Activated naive CD8-positive, alpha-beta T cell treated with anti-CD3 and anti-CD28 coated beads for 36 hours (primary cell): ENCODE measurements around the gene CCNJL. TPM values are rescaled to one million over a fixed set of nuclear protein-coding genes. Genes with fewer than 3 reads are reported as not detected.

Experiments used
- DNase-seq: peaks from one replicate; pipeline ENCODE4 v3.0.0; 2021
- H3K27ac Mint-ChIP-seq: one replicate; pipeline ENCODE4 v1.8.0; 2022; ENCODE audit warnings: mild to moderate bottlenecking, moderate library complexity, mixed read lengths
- H3K27me3 Mint-ChIP-seq: one replicate; pipeline ENCODE4 v1.8.0; 2022; ENCODE audit warnings: mild to moderate bottlenecking, mixed read lengths
- H3K36me3 Mint-ChIP-seq: one replicate; pipeline ENCODE4 v1.8.0; 2021; ENCODE audit warnings: mild to moderate bottlenecking, mixed read lengths
- H3K4me1 Mint-ChIP-seq: one replicate; pipeline ENCODE4 v1.8.0; 2021; ENCODE audit warnings: mixed read lengths
- H3K4me3 Mint-ChIP-seq: one replicate; pipeline ENCODE4 v1.8.0; 2022; ENCODE audit warnings: mild to moderate bottlenecking, moderate library complexity, mixed read lengths
- H3K9me3 Mint-ChIP-seq: one replicate; pipeline ENCODE4 v1.8.0; 2022; ENCODE audit warnings: mixed read lengths
- total RNA-seq, 2 experiments: library from RNA; stranded (reverse); gene quantifications; one replicate each; pipeline ENCODE4 v1.2.3, GENCODE V29; 2021

The CCNJL gene
- total RNA-seq, 2 experiments from 2014 or later = not detected

GRCh38 chr5:160289721-160290120 is 22.6 kb downstream of the CCNJL start:
- Mint-ChIP-seq H3K27me3 (no peaks in the 10 kb centered on the region), H3K4me1 (no peaks in the 10 kb centered on the region), H3K9me3 (no peaks in the 10 kb centered on the region), H3K27ac (no peak overlapping the region), H3K4me3 (no peak overlapping the region), H3K36me3 (no peaks in the 10 kb centered on the region)
- DNase-seq = no peak

DNA sequence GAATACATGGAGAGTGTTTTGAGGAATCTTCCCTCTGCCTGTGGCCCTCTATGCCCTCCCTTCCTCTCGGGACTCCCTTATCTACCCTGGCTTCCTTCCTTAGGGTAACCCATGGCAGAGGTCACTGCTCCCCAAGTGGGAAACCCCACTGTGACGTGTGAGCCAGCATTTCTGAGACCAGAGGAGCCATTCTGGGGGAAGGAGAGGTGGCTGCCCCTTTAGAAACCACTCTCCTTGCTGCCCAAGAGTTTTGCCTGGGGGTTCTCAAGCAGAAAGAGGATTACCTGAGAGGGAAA is 23.1 kb downstream of the CCNJL start:
- Mint-ChIP-seq H3K9me3 (no peaks in the 10 kb centered on the region), H3K36me3 (no peaks in the 10 kb centered on the region), H3K27me3 (no peaks in the 10 kb centered on the region), H3K4me3 (no peak overlapping the region), H3K4me1 (no peaks in the 10 kb centered on the region), H3K27ac (no peak overlapping the region)
- DNase-seq = no peak

- no peak overlapping the region for H3K27ac Mint-ChIP-seq
- H3K36me3 Mint-ChIP-seq = no peaks in the 10 kb centered on the region
- DNase-seq = no peak
- H3K9me3 Mint-ChIP-seq = no peaks in the 10 kb centered on the region
- no peak overlapping the region for H3K4me3 Mint-ChIP-seq
- no peaks in the 10 kb centered on the region for H3K4me1 Mint-ChIP-seq
- no peaks in the 10 kb centered on the region for H3K27me3 Mint-ChIP-seq
Observed at GRCh38 chr5:160287378-160288051, 24.8 kb downstream of the CCNJL start.

DNA sequence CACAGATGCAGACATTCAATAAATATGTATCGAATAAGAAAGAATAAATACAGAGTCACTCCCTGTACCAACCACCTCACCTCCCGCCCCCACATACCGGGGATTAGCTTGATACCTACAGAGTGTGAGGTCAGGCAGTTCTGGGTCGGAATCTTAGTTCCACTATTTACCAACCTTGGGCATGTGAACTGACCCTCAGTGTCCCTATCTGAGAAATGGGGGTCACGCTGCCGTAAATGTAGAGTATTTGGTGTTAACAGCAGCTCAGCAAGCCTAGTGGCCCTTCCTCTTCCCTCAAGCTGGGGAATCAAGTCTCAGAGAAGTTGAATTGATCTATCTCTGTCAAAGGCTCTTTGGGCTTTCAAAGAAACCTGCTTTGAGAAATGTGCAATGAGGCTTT is 25.4 kb downstream of the CCNJL start:
- Mint-ChIP-seq H3K9me3 (no peaks in the 10 kb centered on the region), H3K4me3 (no peak overlapping the region), H3K4me1 (no peaks in the 10 kb centered on the region), H3K27ac (no peak overlapping the region), H3K27me3 (no peaks in the 10 kb centered on the region), H3K36me3 (no peaks in the 10 kb centered on the region)
- DNase-seq = no peak

DNA sequence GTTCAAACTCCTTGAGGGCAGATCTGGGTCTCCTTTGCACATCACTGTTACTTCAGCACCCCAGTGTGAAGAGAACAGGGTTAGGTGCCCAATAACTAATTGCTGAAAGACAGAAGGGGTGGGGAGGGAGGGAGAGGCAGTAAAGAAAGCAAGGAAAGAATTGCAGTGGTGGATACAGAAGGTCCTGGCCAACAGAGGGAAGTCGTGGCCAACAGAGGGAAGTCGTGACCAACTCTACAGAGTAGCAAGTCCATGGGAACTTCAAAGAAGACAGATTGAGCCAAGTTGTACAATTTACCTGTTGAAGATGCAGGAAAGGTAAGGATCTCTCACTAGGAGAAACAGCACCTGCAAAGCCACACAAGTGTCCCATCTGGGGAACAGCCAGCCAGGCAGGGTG is 27.0 kb downstream of the CCNJL start:
- Mint-ChIP-seq H3K27ac (no peak overlapping the region), H3K27me3 (no peaks in the 10 kb centered on the region)

GRCh38 chr5:160284291-160284873 is 28.0 kb downstream of the CCNJL start:
- Mint-ChIP-seq H3K9me3 (no peaks in the 10 kb centered on the region), H3K27ac (no peak overlapping the region), H3K36me3 (no peaks in the 10 kb centered on the region), H3K4me3 (no peak overlapping the region), H3K4me1 (no peaks in the 10 kb centered on the region), H3K27me3 (no peaks in the 10 kb centered on the region)
- no peak for DNase-seq

More for the DNA sequence above, 27.0 kb downstream of the CCNJL start:
- no peaks in the 10 kb centered on the region for H3K36me3 Mint-ChIP-seq
- H3K4me3 Mint-ChIP-seq = no peak overlapping the region
- H3K4me1 Mint-ChIP-seq = no peaks in the 10 kb centered on the region
- H3K9me3 Mint-ChIP-seq = no peaks in the 10 kb centered on the region
- no peak for DNase-seq

- H3K4me1 Mint-ChIP-seq = no peaks in the 10 kb centered on the region
- no peaks in the 10 kb centered on the region for H3K27me3 Mint-ChIP-seq
- H3K9me3 Mint-ChIP-seq = no peaks in the 10 kb centered on the region
- no peaks in the 10 kb centered on the region for H3K36me3 Mint-ChIP-seq
- H3K4me3 Mint-ChIP-seq = no peak overlapping the region
- no peak overlapping the region for H3K27ac Mint-ChIP-seq
- no peak for DNase-seq
Observed at GRCh38 chr5:160281275-160281674, 31.1 kb downstream of the CCNJL start.

GRCh38 chr5:160280384-160281095 is 31.8 kb downstream of the CCNJL start:
- no peak for DNase-seq
- Mint-ChIP-seq H3K36me3 (no peaks in the 10 kb centered on the region), H3K27ac (no peak overlapping the region), H3K9me3 (no peaks in the 10 kb centered on the region), H3K4me1 (no peaks in the 10 kb centered on the region), H3K27me3 (no peaks in the 10 kb centered on the region), H3K4me3 (no peak overlapping the region)

DNA sequence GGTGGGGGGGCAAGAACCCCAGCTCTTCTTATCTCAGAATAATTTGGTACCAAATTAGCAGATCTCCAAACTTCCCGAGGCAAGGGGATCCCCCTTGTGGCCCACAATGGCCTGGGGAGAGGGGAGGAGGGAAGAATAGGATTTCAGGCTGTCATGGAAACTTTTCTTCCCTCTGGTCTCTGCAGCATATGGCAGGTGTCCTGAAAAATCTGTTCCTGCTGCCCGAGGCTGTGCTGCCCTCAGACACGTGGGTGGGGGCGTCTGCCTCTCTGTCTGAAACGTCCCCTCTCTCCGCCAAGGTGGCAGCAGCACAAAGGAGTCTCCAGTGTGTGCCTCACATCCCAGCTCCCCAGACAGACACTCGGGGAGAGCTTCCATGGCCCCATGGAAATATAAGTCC is 34.0 kb downstream of the CCNJL start:
- Mint-ChIP-seq H3K27me3 (no peaks in the 10 kb centered on the region), H3K4me1 (peaks cover 3% of the 10 kb centered on the region), H3K4me3 (no peak overlapping the region), H3K9me3 (no peaks in the 10 kb centered on the region), H3K27ac (no peak overlapping the region), H3K36me3 (no peaks in the 10 kb centered on the region)
- DNase-seq = no peak

GRCh38 chr5:160274483-160274931 is 37.9 kb downstream of the CCNJL start:
- no peaks in the 10 kb centered on the region for H3K27me3 Mint-ChIP-seq
- DNase-seq = no peak
- no peak overlapping the region for H3K27ac Mint-ChIP-seq
- H3K9me3 Mint-ChIP-seq = no peaks in the 10 kb centered on the region
- no peak overlapping the region for H3K4me3 Mint-ChIP-seq
- H3K4me1 Mint-ChIP-seq = peaks cover 7% of the 10 kb centered on the region
- H3K36me3 Mint-ChIP-seq = no peaks in the 10 kb centered on the region

- no peak overlapping the region for H3K4me3 Mint-ChIP-seq
- H3K4me1 Mint-ChIP-seq = peaks cover 7% of the 10 kb centered on the region
- DNase-seq = no peak
- no peaks in the 10 kb centered on the region for H3K36me3 Mint-ChIP-seq
- H3K27ac Mint-ChIP-seq = no peak overlapping the region
- H3K9me3 Mint-ChIP-seq = no peaks in the 10 kb centered on the region
- no peaks in the 10 kb centered on the region for H3K27me3 Mint-ChIP-seq
Observed at GRCh38 chr5:160272889-160273288, 39.5 kb downstream of the CCNJL start.

GRCh38 chr5:160272264-160272663 is 40.1 kb downstream of the CCNJL start:
- H3K27ac Mint-ChIP-seq = no peak overlapping the region
- no peaks in the 10 kb centered on the region for H3K27me3 Mint-ChIP-seq
- peaks cover 7% of the 10 kb centered on the region for H3K4me1 Mint-ChIP-seq
- no peaks in the 10 kb centered on the region for H3K36me3 Mint-ChIP-seq
- H3K4me3 Mint-ChIP-seq = no peak overlapping the region
- no peaks in the 10 kb centered on the region for H3K9me3 Mint-ChIP-seq
- DNase-seq = no peak

DNA sequence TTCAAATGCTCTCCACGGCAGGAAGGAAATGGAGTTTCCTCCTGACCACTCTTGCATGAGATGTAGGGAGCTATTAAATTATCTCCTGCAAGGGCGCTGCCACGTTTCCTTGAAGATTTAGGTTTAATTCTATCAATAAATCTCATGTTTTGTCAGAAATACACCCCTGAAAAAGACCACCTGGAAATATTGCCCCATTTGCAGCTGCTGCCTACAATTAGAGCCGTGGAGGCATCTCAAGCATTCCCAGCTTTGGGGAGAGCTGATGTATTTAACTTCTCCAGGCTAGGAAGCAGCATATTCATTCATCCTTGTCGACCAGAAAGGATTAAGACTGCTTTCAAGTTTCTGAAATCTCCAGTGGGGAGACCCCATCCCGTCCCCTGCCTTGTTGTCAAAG is 40.5 kb downstream of the CCNJL start:
- Mint-ChIP-seq H3K27me3 (no peaks in the 10 kb centered on the region), H3K4me1 (peaks cover 7% of the 10 kb centered on the region), H3K9me3 (no peaks in the 10 kb centered on the region), H3K36me3 (no peaks in the 10 kb centered on the region), H3K4me3 (no peak overlapping the region), H3K27ac (no peak overlapping the region)
- DNase-seq = no peak

DNA sequence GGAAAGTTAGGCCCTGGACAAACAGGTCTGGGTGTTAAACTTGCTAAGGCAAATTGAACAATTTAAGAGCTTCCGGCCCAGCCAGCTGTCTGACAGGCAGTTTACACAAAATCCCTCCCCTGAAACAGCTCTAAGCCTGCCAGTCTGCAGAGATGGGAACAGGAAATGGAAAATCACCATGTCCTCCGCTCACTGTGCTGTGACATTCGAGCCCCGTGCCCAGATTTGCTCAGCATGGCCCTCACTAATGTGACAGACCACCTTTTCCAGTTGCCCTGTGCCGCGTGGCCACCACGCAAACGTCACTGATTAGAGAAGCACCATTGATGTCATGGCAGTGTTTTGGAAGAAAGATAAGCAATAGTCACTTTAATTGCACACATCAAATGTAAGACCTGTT is 41.0 kb downstream of the CCNJL start:
- no peak overlapping the region for H3K4me3 Mint-ChIP-seq
- H3K36me3 Mint-ChIP-seq = no peaks in the 10 kb centered on the region
- peaks cover 7% of the 10 kb centered on the region for H3K4me1 Mint-ChIP-seq
- H3K27me3 Mint-ChIP-seq = no peaks in the 10 kb centered on the region
- H3K9me3 Mint-ChIP-seq = no peaks in the 10 kb centered on the region
- no peak overlapping the region for H3K27ac Mint-ChIP-seq
- peak; percentile 16 for DNase-seq

- H3K4me3 Mint-ChIP-seq = no peak overlapping the region
- H3K27me3 Mint-ChIP-seq = no peaks in the 10 kb centered on the region
- no peaks in the 10 kb centered on the region for H3K36me3 Mint-ChIP-seq
- no peaks in the 10 kb centered on the region for H3K9me3 Mint-ChIP-seq
- peaks cover 7% of the 10 kb centered on the region for H3K4me1 Mint-ChIP-seq
- no peak for DNase-seq
- no peak overlapping the region for H3K27ac Mint-ChIP-seq
Observed at GRCh38 chr5:160270704-160271103, 41.7 kb downstream of the CCNJL start.

DNA sequence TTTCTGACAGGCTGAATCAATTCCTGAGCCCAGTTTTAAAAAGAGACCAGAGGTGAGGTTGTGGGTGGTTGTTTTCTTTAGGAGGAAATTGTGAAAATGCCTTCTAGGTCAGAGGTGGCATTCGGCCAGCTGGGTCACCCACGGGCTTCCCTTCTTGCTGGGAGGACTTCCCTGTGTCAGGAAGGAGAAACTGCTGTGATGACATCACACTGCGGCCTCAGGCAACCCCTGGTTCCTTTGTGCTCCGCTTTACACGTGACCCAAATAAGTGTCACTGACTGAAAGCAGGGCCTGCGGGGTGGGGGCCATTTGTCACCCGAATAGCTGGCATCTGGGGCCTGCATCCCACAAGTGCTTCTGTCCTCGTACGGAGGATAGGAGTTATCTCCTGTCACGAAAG is 43.3 kb downstream of the CCNJL start:
- Mint-ChIP-seq H3K36me3 (no peaks in the 10 kb centered on the region), H3K4me3 (no peak overlapping the region), H3K9me3 (no peaks in the 10 kb centered on the region), H3K27ac (no peak overlapping the region), H3K4me1 (peaks cover 5% of the 10 kb centered on the region), H3K27me3 (no peaks in the 10 kb centered on the region)
- DNase-seq = no peak
